ENCODE measurements around the gene SLC7A1.

Gene SLC7A1

GRCh38 chr13:29499506-29500165 lies 95.9 kb downstream of the SLC7A1 start:
- no peak overlapping the region for H2AFZ ChIP-seq (ENCODE audit: low read depth, low read length, severe bottlenecking)
- H3K4me3 ChIP-seq (ENCODE audit: insufficient read depth, low read length, poor library complexity, severe bottlenecking), result no peak overlapping the region
- H4K20me1 ChIP-seq (ENCODE audit: low read depth, low read length), result no peaks in the 10 kb centered on the region
- no peak overlapping the region for H3K27ac ChIP-seq (ENCODE audit: low read depth, low read length)
- TF ChIP-seq CTCF (IDR thresholded peaks at IDR 0.05; ENCODE audit: insufficient read depth, low read length, poor library complexity, severe bottlenecking) (no peak), EZH2phosphoT487 (conservative IDR thresholded peaks at IDR 0.05; ENCODE audit: low read length) (no peak)
- no peak overlapping the region for H3K9ac ChIP-seq (ENCODE audit: low read length)
- H3F3A ChIP-seq (ENCODE audit: insufficient read depth), result no peaks in the 10 kb centered on the region
- no peaks in the 10 kb centered on the region for H3K27me3 ChIP-seq (ENCODE audit: low read length)
- H3K4me2 ChIP-seq (ENCODE audit: low read depth, low read length, poor library complexity, severe bottlenecking), result no peak overlapping the region
- no peaks in the 10 kb centered on the region for H3K9me3 ChIP-seq (ENCODE audit: insufficient read depth, low read length)
- no peaks in the 10 kb centered on the region for H3K36me3 ChIP-seq (ENCODE audit: low read length)
- H3K79me2 ChIP-seq (ENCODE audit: insufficient read depth, low read length), result no peaks in the 10 kb centered on the region
- no peaks in the 10 kb centered on the region for H3K9me2 ChIP-seq (replicated peaks; ENCODE audit: insufficient read depth, low read length)

GRCh38 chr13:29498426-29499040 lies 97.0 kb downstream of the SLC7A1 start:
- H3F3A ChIP-seq (ENCODE audit: insufficient read depth), result no peaks in the 10 kb centered on the region
- no peak overlapping the region for H3K27ac ChIP-seq (ENCODE audit: low read depth, low read length)
- no peaks in the 10 kb centered on the region for H3K36me3 ChIP-seq (ENCODE audit: low read length)
- no peak overlapping the region for H3K4me3 ChIP-seq (ENCODE audit: insufficient read depth, low read length, poor library complexity, severe bottlenecking)
- H3K9me2 ChIP-seq (replicated peaks; ENCODE audit: insufficient read depth, low read length), result no peaks in the 10 kb centered on the region
- no peak overlapping the region for H3K4me2 ChIP-seq (ENCODE audit: low read depth, low read length, poor library complexity, severe bottlenecking)
- no peaks in the 10 kb centered on the region for H3K79me2 ChIP-seq (ENCODE audit: insufficient read depth, low read length)
- TF ChIP-seq EZH2phosphoT487 (conservative IDR thresholded peaks at IDR 0.05; ENCODE audit: low read length) (no peak), CTCF (IDR thresholded peaks at IDR 0.05; ENCODE audit: insufficient read depth, low read length, poor library complexity, severe bottlenecking) (no peak)
- H3K27me3 ChIP-seq (ENCODE audit: low read length), result no peaks in the 10 kb centered on the region
- H3K9me3 ChIP-seq (ENCODE audit: insufficient read depth, low read length), result no peaks in the 10 kb centered on the region
- no peak overlapping the region for H3K9ac ChIP-seq (ENCODE audit: low read length)
- H4K20me1 ChIP-seq (ENCODE audit: low read depth, low read length), result no peaks in the 10 kb centered on the region
- H2AFZ ChIP-seq (ENCODE audit: low read depth, low read length, severe bottlenecking), result no peak overlapping the region

GRCh38 chr13:29497137-29497654 lies 98.3 kb downstream of the SLC7A1 start:
- TF ChIP-seq CTCF (IDR thresholded peaks at IDR 0.05; ENCODE audit: insufficient read depth, low read length, poor library complexity, severe bottlenecking) (no peak), EZH2phosphoT487 (conservative IDR thresholded peaks at IDR 0.05; ENCODE audit: low read length) (no peak)

More at GRCh38 chr13:29497137-29497654, 98.3 kb downstream of the SLC7A1 start:
- Histone ChIP-seq H4K20me1 (ENCODE audit: low read depth, low read length) (no peaks in the 10 kb centered on the region), H3K27me3 (ENCODE audit: low read length) (0 out of 2 replicates have a peak, but pooled peaks cover 3% of the 10 kb centered on the region), H3K9me2 (replicated peaks; ENCODE audit: insufficient read depth, low read length) (no peaks in the 10 kb centered on the region), H3K9me3 (ENCODE audit: insufficient read depth, low read length) (no peaks in the 10 kb centered on the region), H2AFZ (ENCODE audit: low read depth, low read length, severe bottlenecking) (no peak overlapping the region), H3F3A (ENCODE audit: insufficient read depth) (no peaks in the 10 kb centered on the region), H3K79me2 (ENCODE audit: insufficient read depth, low read length) (no peaks in the 10 kb centered on the region), H3K36me3 (ENCODE audit: low read length) (no peaks in the 10 kb centered on the region), H3K27ac (ENCODE audit: low read depth, low read length) (no peak overlapping the region), H3K4me2 (ENCODE audit: low read depth, low read length, poor library complexity, severe bottlenecking) (no peak overlapping the region), H3K4me3 (ENCODE audit: insufficient read depth, low read length, poor library complexity, severe bottlenecking) (no peak overlapping the region), H3K9ac (ENCODE audit: low read length) (no peak overlapping the region)
